NT2/D1 (cell line): ENCODE data around the gene PRDM11.

ENCODE experiments used
- DNase-seq: peaks from one replicate; pipeline ENCODE4 v3.0.0-alpha.2; 2011; ENCODE audit warnings: low read depth, low spot score
- H3K27me3 ChIP-seq: 2 replicates; pipeline ENCODE4 v1.6.0; 2011; ENCODE audit warnings: mild to moderate bottlenecking; ENCODE audit not compliant: insufficient read length, insufficient read depth
- H3K36me3 ChIP-seq: 2 replicates; pipeline ENCODE4 v1.6.1; 2011; ENCODE audit warnings: mild to moderate bottlenecking, low read length, mixed read lengths; ENCODE audit not compliant: insufficient read depth, insufficient read length
- H3K4me1 ChIP-seq: 2 replicates; pipeline ENCODE4 v1.5.1; 2011; ENCODE audit not compliant: insufficient read depth, insufficient read length
- H3K4me3 ChIP-seq: 2 replicates; pipeline ENCODE4 v1.5.1; 2011; ENCODE audit warnings: low read depth; ENCODE audit not compliant: insufficient read length
- H3K9ac ChIP-seq: 2 replicates; pipeline ENCODE4 v1.6.0; 2011; ENCODE audit warnings: low read depth; ENCODE audit not compliant: insufficient read length
- H3K9me3 ChIP-seq: 2 replicates; pipeline ENCODE4 v1.5.1; 2011; ENCODE audit warnings: mild to moderate bottlenecking, low read length; ENCODE audit not compliant: insufficient read depth
- SUZ12 ChIP-seq: IDR thresholded peaks from 2 replicates; pipeline ENCODE4 v1.6.1; 2011; ENCODE audit not compliant: insufficient read length, insufficient read depth; ENCODE audit errors: extremely low read depth
- YY1 ChIP-seq: IDR thresholded peaks from 2 replicates; pipeline ENCODE4 v1.6.1; 2011; ENCODE audit not compliant: insufficient read length, insufficient read depth
- ZNF274 ChIP-seq: IDR thresholded peaks from 2 replicates; pipeline ENCODE4 v1.6.1; 2011; ENCODE audit warnings: mild to moderate bottlenecking, low read depth, low read length

The PRDM11 gene

DNA sequence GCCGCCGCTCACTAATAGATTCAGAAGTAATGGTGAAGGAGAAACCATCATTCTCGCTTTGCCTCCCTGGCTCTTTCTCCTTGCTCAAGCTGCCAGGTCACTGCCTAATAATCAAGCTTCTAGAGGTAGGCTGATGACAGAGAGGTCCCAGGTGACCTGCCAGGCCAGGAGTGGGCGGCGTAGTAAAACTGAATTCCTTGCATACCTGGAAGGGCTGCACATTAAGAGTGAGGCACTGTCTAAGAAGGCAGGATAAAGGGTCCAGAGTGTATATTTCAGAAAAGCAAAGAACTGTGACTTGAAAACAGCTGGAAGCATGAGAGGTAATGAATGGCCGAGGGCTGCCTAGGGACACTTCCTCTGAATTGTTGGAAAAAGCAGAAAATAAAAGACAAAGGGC, 135.6 kb downstream of the PRDM11 start:
- TF ChIP-seq YY1 (no peak), ZNF274 (no peak), SUZ12 (no peak)
- H3K4me1 ChIP-seq: peaks cover 5% of the 10 kb centered on the region

More for the DNA sequence above, 135.6 kb downstream of the PRDM11 start:
- H3K27me3 ChIP-seq: peaks cover 36% of the 10 kb centered on the region
- H3K4me3 ChIP-seq: no peak overlapping the region
- no peak for DNase-seq
- H3K9ac ChIP-seq: no peak overlapping the region
- no peaks in the 10 kb centered on the region for H3K36me3 ChIP-seq
- H3K9me3 ChIP-seq: peaks cover 4% of the 10 kb centered on the region; the same call in 1 of the 2 replicates
